Endothelial cell (in vitro differentiated cells): ENCODE data around the gene TMEM186. TPM values are rescaled to one million over a fixed set of nuclear protein-coding genes. Genes with fewer than 3 reads are reported as not detected.

Experiments
- DNase-seq: peaks from one replicate; pipeline ENCODE4 v3.0.0; 2021; ENCODE audit warnings: low spot score
- H3K27ac Mint-ChIP-seq: one replicate; pipeline ENCODE4 v1.8.0; 2021; ENCODE audit warnings: mixed read lengths, inconsistent platforms; ENCODE audit not compliant: unreplicated experiment
- H3K27me3 Mint-ChIP-seq: one replicate; pipeline ENCODE4 v1.8.0; 2021; ENCODE audit warnings: mild to moderate bottlenecking, moderate library complexity, mixed read lengths, inconsistent platforms; ENCODE audit not compliant: unreplicated experiment
- H3K36me3 Mint-ChIP-seq: one replicate; pipeline ENCODE4 v1.8.0; 2021; ENCODE audit warnings: mild to moderate bottlenecking, low read depth, mixed read lengths, inconsistent platforms; ENCODE audit not compliant: unreplicated experiment
- H3K4me1 Mint-ChIP-seq: one replicate; pipeline ENCODE4 v1.8.0; 2021; ENCODE audit warnings: mild to moderate bottlenecking, mixed read lengths, inconsistent platforms; ENCODE audit not compliant: unreplicated experiment
- H3K4me3 Mint-ChIP-seq: one replicate; pipeline ENCODE4 v1.8.0; 2021; ENCODE audit warnings: mild to moderate bottlenecking, mixed read lengths, inconsistent platforms; ENCODE audit not compliant: unreplicated experiment
- H3K9me3 Mint-ChIP-seq: one replicate; pipeline ENCODE4 v1.8.0; 2021; ENCODE audit warnings: mixed read lengths, inconsistent platforms; ENCODE audit not compliant: unreplicated experiment
- CTCF ChIP-seq: fragments of 200-600 bp; sonication (generic); IDR thresholded peaks from one replicate; pipeline ENCODE4 v1.5.0; 2021; ENCODE audit warnings: antibody characterized with exemption; ENCODE audit not compliant: unreplicated experiment
- total RNA-seq: library from RNA; stranded (reverse); fragmentation: NEBNext Ultra II Directional; extraction: Animal tissue kit (Norgen Biotek cat#: 25700); gene quantifications from one replicate; pipeline ENCODE4 v1.2.1, GENCODE V29; 2021; ENCODE audit not compliant: unreplicated experiment

Gene TMEM186
- total RNA-seq, 1 donor from 2014 or later = 8.1 TPM

GRCh38 chr16:8777217-8777616 is 20.2 kb downstream of the TMEM186 start:
- no peak overlapping the region for H3K4me3 Mint-ChIP-seq
- no peak overlapping the region for H3K27ac Mint-ChIP-seq
- no peaks in the 10 kb centered on the region for H3K4me1 Mint-ChIP-seq
- H3K27me3 Mint-ChIP-seq = peaks cover 4% of the 10 kb centered on the region
- no peak for TF ChIP-seq CTCF
- H3K9me3 Mint-ChIP-seq = no peaks in the 10 kb centered on the region
- no peak for DNase-seq
- no peaks in the 10 kb centered on the region for H3K36me3 Mint-ChIP-seq

- Mint-ChIP-seq H3K4me1 (no peaks in the 10 kb centered on the region), H3K4me3 (no peak overlapping the region), H3K27ac (no peak overlapping the region), H3K27me3 (peaks cover 4% of the 10 kb centered on the region), H3K9me3 (no peaks in the 10 kb centered on the region), H3K36me3 (no peaks in the 10 kb centered on the region)
- no peak for TF ChIP-seq CTCF
- no peak for DNase-seq
These were observed 21.3 kb downstream of the TMEM186 start for GRCh38 chr16:8776129-8776584.

- H3K27ac Mint-ChIP-seq = no peak overlapping the region
- no peaks in the 10 kb centered on the region for H3K4me1 Mint-ChIP-seq
- no peak for TF ChIP-seq CTCF
- no peaks in the 10 kb centered on the region for H3K9me3 Mint-ChIP-seq
- H3K4me3 Mint-ChIP-seq = no peak overlapping the region
- no peaks in the 10 kb centered on the region for H3K36me3 Mint-ChIP-seq
- H3K27me3 Mint-ChIP-seq = peaks cover 4% of the 10 kb centered on the region
- DNase-seq = no peak
These were observed 22.1 kb downstream of the TMEM186 start for GRCh38 chr16:8775359-8775758.

- TF ChIP-seq CTCF = no peak
- Mint-ChIP-seq H3K4me3 (no peak overlapping the region), H3K36me3 (no peaks in the 10 kb centered on the region), H3K27me3 (no peaks in the 10 kb centered on the region), H3K27ac (no peak overlapping the region), H3K4me1 (no peaks in the 10 kb centered on the region), H3K9me3 (no peaks in the 10 kb centered on the region)
- DNase-seq = no peak
These were observed 23.2 kb downstream of the TMEM186 start for GRCh38 chr16:8774208-8774607.

- Mint-ChIP-seq H3K4me1 (no peaks in the 10 kb centered on the region), H3K4me3 (no peak overlapping the region), H3K9me3 (no peaks in the 10 kb centered on the region), H3K27me3 (no peaks in the 10 kb centered on the region), H3K27ac (no peak overlapping the region), H3K36me3 (no peaks in the 10 kb centered on the region)
- DNase-seq = no peak
- TF ChIP-seq CTCF = no peak
These were observed 23.9 kb downstream of the TMEM186 start for GRCh38 chr16:8773537-8773936.
